HG03066 (cell line): ENCODE data around the gene HNRNPLL.
A peak's percentile ranks its signal among the peaks of the same experiment; 100 is the strongest.

Source experiments
- ATAC-seq: cut with Tn5 transposase; IDR thresholded peaks from one replicate; pipeline ENCODE4 v1.9.1; 2021; ENCODE audit warnings: low read depth; ENCODE audit not compliant: unreplicated experiment

Gene HNRNPLL

GRCh38 chr2:38533757-38534545 is 68.8 kb downstream of the HNRNPLL start:
- ATAC-seq: no peak

- ATAC-seq: peak; percentile 97
Measured at GRCh38 chr2:38533180-38533579, 69.5 kb downstream of the HNRNPLL start.

GRCh38 chr2:38532366-38532765 is 70.4 kb downstream of the HNRNPLL start:
- ATAC-seq: no peak

GRCh38 chr2:38529208-38529607 is 73.5 kb downstream of the HNRNPLL start:
- ATAC-seq: no peak

- no peak for ATAC-seq
Measured at GRCh38 chr2:38528534-38528933, 74.2 kb downstream of the HNRNPLL start.

- no peak for ATAC-seq
Measured at GRCh38 chr2:38528008-38528442, 74.7 kb downstream of the HNRNPLL start.

- ATAC-seq: no peak
Measured at GRCh38 chr2:38527338-38528007, 75.3 kb downstream of the HNRNPLL start.

- ATAC-seq: no peak
Measured at GRCh38 chr2:38526195-38526594, 76.5 kb downstream of the HNRNPLL start.

GRCh38 chr2:38524580-38524979 is 78.1 kb downstream of the HNRNPLL start:
- no peak for ATAC-seq

GRCh38 chr2:38523728-38524437 is 78.8 kb downstream of the HNRNPLL start:
- ATAC-seq: no peak

- ATAC-seq: no peak
Measured at GRCh38 chr2:38522754-38523349, 79.9 kb downstream of the HNRNPLL start.

- no peak for ATAC-seq
Measured at GRCh38 chr2:38521835-38522234, 80.9 kb downstream of the HNRNPLL start.

- ATAC-seq: no peak
Measured at GRCh38 chr2:38517284-38517683, 85.4 kb downstream of the HNRNPLL start.

GRCh38 chr2:38516526-38516925 is 86.2 kb downstream of the HNRNPLL start:
- ATAC-seq: no peak

- no peak for ATAC-seq
Measured at GRCh38 chr2:38516122-38516521, 86.6 kb downstream of the HNRNPLL start.

GRCh38 chr2:38515155-38516074 is 87.3 kb downstream of the HNRNPLL start:
- ATAC-seq: no peak

- ATAC-seq: no peak
Measured at GRCh38 chr2:38514603-38515154, 88.0 kb downstream of the HNRNPLL start.

GRCh38 chr2:38512211-38512610 is 90.5 kb downstream of the HNRNPLL start:
- ATAC-seq: no peak
